HG03521 (cell line): Measurements from ENCODE around the gene NISCH.

Experiments used
- ATAC-seq: cut with Tn5 transposase; IDR thresholded peaks from one replicate; pipeline ENCODE4 v1.9.1; 2021; ENCODE audit warnings: mild to moderate bottlenecking, moderate library complexity; ENCODE audit not compliant: unreplicated experiment

The NISCH gene

DNA sequence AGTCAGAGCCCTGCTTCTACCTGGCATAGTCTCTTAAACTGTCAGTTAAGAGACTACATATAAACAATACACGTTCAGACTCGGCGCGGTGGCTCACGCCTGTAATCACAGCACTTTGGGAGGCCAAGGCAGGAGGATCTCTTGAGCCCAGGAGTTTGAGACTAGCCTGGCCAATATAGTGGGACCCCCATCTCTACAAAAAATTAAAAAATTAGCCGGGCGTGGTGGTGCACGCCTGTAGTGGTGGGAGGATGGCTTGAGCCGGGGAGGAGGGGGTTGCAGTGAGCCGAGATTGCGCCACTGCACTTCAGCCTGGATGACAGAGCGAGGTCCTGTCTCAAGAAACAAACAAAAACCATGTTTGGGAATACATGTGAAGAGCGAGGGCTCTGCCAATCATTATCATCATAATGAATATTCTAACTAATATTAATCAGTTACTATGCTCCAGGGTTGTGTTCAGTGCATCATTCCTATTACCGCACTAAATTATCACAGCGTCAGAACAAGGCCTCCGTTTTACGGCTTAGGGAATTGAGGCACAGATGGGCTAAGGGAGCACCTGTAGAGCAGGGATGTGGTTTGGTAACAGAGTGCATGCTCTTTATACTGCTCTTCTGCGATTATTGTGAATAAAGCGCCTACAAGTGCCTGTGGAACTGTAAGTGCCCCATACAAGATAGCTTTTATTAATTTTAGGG is 80.2 kb downstream of the NISCH start:
- no peak for ATAC-seq

DNA sequence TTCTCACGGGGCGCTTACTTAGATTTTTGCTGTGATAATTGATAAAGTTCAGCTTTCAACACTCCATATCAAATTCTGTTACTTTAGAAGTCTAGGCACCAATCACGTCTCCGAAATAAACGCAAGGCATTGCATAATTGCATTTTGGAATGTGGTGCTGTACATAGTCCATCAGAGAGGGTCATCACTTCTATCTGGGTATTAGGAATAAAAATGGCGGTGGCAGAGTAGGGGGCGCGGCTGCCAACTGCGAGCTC is 80.6 kb downstream of the NISCH start:
- no peak for ATAC-seq

DNA sequence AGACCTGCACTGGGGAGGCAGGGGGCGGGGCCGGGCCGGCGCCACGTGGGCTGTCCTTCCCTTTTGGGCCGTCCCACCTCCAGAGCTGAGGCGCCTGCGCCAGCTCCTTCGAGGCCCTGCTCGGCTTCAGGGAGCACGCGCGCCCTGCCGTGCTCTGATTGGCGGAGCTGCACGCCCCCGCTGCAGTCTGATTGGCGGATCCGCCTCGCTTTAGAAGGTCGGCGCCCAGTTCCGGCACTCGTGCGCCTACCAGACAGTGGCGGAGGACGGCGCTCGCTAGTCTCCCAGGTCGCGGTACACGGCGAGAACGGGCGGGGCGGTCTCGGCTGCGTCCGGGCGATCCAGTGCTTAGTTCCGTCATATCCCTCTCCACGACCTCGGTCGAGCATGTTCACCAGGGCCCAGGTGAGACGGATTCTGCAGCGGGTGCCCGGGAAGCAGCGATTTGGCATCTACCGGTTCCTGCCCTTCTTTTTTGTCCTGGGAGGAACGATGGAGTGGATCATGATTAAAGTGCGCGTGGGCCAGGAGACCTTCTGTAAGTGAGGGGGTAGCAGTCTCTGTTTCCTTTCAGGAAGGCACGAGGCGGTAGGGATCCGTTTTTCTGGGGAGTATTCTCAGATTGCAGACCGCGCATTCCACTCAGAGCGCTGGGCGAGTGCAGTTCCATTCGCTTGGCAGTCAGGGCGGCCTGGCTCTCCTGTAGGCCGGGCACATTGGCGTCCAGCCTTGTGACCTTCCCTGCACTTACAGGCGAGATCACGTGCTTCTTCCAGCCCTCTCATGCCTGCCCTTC is 81.2 kb downstream of the NISCH start, which contains the start of gene UQCC5:
UQCC5 (plus strand) TSS at position 237 of the 796 bp plus-strand sequence; CDS start at position 388, 151 bp downstream.
- peak; percentile 86 for ATAC-seq

DNA sequence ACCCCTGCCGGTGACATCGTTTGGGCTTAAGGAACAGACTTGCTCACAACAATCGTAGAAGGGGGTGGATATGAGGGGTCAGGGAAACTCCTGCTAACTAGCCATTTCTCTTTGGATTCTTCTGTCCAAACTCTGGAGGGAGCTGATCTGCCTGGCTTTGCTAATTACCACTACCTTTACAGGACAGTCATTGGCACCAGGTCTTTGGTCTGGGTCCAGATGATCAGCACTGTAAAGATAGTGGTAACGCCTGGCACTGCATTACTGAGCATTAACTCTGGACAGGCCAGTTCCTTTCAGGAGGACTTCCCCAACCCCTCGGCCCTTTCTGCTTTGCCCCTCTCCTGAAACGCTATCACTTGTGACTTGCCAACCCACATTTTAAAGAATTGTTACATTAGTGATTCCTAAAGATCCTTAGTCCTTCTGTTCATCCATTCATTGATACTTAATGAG is 81.8 kb downstream of the NISCH start:
- ATAC-seq: no peak

DNA sequence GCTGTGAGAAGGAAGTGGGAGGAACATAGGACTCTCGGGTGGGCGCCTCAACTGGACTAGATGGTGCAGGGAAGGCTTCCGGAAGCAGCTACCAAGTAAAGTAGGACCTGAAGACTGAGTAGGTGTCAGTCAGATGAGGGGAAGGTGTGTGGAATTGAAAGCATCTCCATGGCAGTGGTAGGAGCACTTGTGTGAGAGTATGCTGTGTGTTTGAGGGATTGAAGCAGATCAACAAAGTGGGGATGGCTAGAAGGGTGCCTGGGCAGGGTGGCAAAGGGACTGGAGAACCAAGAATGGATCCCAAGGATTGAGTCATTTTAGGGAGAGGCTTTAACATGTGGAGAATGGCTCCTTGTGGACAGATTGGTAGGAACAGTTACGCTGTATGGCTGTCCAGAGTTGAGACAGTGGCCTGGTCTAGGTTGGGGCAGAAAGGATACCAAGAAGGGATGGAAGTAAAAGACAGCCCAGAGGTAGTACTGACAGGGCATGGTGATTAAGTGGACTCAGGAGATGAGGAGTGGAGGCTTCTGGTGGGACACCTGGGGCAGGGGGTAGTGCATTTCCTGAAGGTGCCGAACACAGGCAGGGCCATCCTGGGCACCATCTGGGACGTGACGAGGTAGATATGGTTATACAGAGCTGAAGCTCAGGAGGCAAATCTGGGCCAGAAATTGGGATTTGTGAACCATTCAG is 82.5 kb downstream of the NISCH start:
- ATAC-seq: no peak

DNA sequence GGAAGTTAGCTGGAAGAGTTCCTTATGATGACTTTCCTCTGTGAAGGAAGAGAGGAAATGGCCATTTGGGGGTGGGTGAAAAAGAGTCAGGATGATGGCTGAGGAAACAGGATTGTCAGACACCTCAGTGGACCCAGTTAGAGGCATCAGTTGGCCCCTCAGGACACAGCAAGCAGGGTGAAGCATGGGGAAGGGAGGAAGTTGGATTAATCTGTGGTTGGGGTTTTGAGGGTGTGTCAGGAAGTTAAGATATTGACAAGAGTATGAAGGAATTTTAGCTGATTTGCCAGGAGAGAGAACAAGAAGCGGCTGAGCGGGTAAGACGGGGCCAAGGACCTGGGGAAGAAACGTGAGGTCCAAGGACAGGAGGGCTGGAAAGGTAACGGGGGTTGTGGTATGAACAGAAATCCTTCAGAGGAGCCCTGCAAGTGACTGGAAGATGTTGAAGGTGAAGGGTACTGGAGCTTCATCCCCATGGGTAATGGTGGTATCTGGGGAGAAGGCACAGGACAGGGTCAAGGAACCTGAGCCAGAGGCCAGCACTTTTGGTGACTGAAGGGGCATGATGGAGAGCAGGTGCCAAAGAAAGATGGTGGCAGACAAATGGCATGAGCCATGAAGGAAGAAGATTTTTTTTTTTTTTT is 83.7 kb downstream of the NISCH start:
- no peak for ATAC-seq

DNA sequence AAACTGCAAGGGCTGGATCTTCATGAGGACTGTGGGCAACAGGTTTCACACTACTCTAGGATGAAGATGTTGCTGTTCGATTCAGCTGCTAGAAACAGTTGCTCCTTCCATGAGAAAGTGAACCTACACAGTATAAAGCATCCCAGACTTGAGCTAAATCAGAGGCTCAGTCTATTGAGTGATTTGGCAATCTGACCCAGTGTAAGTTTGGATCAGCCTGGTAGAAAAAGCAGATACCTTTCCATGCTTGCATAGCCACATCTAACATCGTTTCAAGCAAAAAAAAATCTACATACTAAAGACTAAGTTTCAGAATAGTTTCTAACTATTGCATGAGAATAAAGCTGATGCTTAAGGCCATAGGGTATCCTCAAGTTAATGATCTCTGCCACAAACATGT is 85.6 kb downstream of the NISCH start:
- no peak for ATAC-seq
